NOMO-1 (cell line): ENCODE data around the gene NELL1.
A peak's percentile ranks its signal among the peaks of the same experiment; 100 is the strongest.

Experiments used
- DNase-seq, 2 experiments: peaks; one replicate each; lab custom pipeline; 2025; ENCODE audit not compliant: unreplicated experiment in 2 of 2; lab: John Stamatoyannopoulos, UW

Gene NELL1

DNA sequence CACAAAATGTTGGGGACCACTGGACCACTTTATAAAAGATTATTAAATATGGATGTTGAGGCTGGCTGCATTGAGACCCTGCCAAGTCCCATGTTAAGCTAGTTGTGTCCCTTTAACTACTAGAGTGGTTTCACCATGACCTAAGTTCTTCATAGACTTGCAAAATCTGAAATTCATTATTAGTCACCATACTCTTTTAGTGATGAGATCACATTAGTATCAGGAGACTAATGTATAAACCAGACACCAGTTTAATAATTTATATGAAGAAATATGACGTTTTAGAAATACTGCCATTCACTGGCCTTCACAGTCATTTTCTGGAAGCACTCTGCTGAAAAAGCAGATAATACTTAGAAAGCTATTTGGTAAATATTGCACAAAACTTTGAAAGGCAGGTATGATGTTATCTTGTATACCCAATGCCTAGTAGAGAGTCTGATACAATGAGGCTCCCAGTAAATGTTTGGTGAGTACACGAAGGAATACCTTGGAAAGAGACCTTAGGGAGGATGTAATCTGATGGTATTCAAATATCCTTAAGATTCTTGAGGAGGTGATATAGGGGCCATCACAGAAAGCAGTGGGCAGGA, 795.3 kb downstream of the NELL1 start:
- DNase-seq, result no peak

DNA sequence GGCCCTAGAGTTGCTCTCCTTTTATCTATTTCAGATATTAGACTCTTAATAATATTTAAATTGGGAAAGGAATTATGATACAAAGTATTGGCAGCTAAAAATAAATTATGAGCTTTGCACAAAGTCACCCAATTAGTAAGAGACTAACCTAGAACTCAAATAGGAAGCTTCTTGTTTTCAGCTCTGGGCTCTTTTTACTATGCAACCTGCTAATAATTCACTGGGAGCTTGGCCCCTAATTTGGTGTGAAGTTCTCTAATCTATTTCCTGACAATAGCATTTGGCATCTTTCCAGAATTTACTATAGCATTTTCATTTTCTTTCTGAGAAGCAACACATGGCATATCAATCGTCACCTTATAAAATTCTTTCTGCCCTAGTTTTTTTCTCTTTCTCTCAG, 795.8 kb downstream of the NELL1 start:
- DNase-seq, result no peak

DNA sequence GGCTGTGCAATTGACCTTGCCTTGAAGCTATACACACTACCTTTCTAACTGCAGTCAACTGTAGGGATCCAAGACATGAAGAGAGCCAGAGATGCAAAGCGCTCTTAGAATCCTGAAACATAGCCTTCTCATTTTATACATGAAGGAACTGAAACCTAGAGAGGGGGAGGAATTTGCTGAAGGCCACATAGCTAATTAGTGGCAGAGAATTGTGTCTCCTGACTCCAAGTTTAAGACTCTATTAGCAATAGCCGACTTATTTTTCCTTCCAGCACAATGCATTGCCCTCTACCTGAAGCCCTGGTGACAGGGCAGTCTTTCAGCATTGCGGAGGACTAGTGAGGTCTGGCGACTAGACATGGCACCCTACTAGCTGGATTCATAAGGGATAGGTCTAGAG, 796.5 kb downstream of the NELL1 start:
- peak in 1 of 2 experiments; percentile 1 for DNase-seq

DNA sequence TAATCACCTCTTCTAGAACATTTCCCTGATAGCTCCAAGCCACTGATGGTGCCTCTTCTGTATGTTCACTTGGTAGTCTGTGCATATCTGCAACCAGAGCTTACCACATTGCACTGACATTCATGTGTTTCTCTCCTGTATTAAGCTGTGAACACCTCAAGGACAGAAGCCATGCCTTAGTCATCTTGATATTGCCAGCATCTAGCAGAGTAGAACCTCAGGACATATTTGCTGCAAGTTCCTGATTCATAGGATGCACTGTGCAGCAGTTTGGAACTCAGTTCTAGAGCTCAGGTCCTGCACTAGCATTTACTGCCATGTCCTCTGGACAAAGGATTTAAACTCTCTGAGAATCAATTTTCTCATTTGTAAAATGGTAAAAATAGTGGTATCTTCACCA, 801.1 kb downstream of the NELL1 start:
- DNase-seq, result no peak

DNA sequence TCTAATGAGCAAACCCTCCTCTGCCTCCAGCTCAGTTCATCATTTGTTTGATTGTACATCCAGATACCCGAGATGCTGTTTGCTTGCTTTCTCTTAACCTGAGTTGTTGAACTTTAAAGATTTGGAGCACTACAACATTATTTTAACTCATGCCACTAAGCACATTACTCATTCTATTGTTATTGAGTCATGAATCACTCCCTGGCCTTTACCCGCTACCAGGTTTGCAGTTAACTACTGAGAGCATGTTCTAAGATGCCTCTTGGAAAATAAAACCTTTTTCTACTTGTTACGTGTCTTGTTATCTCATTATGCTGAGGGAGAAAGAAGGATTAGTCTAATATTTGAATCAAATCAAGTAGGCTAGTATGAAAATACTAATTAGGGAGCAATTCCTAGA, 802.9 kb downstream of the NELL1 start:
- no peak for DNase-seq

DNA sequence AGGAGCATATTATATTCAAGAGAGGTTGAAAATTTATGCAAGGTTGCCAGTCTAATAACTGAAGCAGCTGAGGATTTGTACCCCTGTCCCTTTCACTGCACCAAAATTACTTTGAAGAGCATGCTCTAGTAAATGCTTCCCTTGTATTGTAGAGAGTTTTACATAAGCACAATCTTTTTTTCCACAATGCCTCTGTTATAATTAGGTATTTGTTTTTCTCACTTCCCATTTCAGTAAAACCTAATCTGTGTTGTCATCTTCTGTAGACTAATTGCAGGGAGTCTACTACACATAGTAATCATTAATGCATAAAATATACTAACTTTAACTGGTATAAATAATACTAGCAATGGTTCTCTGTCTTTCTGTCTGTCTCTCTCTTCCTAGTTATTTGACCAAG, 805.1 kb downstream of the NELL1 start:
- DNase-seq, result no peak

DNA sequence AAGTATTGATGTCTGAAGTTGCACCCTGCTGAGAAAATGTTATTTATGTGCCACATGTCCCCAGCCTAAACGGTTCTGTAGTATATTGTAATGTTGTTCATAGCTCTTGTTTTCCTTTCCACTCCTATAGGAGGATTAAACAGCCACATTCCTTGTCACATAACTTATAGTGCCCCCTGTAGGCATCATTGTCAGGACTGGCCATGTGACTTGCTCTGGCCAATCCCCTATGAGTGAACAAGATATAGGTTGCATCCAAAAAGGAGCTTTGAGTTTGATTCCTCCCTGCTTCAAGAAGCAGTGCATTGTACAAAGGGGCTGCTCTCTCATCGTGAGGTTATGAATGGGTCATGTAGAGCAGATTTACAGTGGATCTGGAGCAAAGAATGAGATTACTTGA, 805.9 kb downstream of the NELL1 start:
- DNase-seq, result no peak

DNA sequence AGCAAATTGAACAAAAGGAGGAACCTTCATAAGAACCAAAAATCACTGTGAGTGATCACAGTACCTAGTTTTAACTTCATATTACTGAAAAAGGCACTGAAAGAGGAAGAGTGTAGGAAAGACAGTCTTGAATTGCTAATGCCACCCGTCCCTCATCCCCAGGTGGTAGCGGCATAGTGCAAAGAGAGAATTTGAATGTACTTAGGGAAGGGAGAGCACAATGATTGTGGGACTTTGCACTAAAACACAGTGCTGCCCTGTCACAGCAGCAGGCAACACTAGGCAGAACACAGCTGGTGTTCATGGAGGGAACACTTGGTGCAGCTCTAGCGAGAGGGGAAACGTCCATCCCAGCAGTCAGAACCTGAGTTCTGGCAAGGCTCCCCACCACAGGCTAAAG, 807.2 kb downstream of the NELL1 start:
- no peak for DNase-seq

DNA sequence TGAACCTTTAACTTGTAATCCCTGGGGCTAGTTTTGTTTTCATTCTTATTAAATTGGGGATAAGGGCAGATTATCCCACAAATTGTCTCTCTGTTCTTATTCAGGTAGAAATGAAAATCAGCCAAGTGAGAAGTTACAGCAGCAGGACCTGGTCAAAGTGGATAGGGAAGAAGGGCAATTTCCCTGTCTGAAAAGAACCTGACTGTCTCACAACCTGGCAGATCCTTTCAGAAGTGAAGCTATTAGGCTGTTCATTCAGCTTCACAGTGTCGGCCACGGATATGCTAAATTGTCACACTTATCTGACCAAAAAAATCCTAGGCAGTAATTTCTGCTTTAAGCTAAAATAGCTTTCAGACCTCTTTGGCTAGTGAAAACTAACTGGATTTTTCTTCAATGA, 810.9 kb downstream of the NELL1 start:
- no peak for DNase-seq

DNA sequence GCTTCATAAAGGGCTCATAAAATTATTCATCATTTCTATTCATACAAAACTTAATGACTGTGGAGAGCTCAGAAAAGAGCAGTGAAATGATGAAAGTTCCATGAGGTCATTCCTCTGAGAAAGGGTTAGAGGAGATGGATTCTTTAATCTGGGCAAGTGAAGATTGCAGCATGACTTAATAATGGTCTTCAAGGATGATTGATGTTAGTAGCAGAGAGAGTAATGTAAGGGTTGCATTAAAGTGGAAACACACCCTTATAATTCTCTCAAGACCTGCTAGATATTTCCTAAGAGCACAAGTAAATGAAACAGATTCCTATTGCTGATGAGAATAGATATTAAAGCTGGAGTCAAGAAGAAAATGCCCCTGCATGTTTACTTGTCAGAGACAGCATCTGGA, 811.9 kb downstream of the NELL1 start:
- DNase-seq, result no peak

DNA sequence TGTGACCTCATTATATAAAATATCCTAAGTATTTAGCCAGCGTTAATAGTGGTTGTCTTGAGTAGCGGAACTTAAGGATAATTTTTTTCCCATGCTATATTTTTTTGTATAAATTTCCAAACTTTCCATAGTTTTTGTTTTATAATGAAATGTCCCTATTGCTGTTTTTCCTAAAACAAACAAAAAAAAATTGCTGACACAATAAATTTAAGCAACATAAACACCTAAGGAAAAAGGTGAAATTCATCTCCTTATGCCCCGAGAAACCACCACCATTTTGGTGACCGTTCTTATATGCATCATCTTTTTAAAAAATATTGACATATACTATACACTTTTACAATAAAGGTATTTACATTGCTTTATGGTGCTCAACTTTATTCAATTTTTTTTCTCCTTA, 814.7 kb downstream of the NELL1 start:
- no peak for DNase-seq

DNA sequence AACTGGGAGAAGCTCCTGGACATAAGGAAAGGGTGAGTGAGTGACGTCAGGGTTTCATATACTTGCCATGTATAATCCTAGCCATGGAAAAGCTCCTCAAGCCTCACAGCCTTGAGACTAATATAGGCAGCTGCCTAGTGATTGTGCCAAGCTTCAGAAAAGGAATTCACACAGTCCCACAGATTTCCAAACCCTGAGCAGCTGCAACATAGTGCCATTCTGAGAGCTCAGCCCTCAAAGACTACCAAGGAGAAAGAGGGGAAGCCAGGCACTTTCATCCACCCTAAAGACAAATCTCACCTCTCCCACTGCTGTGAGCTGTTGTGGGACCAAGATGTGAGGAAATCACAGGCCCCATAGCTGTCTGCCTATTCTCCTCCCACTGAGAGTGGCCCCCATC, 815.6 kb downstream of the NELL1 start:
- DNase-seq, result no peak

DNA sequence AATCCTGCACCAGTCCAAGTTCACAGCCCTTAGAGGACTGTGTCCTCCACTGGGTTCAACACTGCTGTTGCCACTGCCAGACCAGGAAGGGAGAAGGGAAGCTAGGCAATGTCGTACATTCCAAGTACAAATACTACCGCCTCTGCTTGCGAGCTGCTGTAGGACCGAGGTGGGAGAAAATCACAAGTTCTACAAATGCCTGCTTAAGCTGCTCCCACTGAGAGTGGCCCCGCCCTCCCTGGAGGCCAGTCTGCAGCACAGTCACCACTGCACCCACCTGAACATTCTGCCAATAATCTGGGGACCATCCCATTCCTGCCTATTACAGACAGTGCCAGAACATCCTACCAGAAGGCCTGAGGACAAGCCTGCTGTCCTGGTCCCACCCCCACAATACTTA, 816.0 kb downstream of the NELL1 start:
- no peak for DNase-seq

DNA sequence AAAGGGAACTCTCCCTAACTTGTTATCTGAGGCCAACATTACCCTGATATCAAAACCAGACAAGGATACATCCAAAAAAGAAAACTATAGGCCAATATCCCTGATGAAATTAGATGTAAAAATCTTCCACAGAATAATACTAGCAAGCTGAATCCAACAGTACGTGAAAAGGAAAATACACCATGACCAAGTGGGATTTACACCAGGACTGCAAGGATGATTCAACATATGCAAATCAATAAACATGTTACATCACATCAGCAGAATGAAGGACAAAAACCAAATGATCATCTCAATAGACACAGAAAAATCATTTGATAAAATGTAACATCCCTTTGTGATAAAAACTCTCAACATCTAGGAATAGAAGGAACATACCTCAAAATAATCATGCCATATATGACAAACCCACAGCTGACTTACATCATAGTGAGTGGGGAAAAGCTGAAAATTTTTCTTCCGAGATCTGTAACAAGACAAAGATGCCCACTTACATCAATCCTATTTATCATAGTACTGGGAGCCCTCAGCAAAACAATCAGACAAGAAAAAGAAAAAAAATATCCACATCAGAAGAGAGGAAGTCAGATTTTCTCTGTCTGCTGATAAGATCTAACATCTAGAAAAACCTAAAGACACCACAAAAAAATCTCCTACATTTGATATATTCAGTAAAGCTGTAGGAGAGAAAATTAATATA, 820.2 kb downstream of the NELL1 start:
- no peak for DNase-seq

DNA sequence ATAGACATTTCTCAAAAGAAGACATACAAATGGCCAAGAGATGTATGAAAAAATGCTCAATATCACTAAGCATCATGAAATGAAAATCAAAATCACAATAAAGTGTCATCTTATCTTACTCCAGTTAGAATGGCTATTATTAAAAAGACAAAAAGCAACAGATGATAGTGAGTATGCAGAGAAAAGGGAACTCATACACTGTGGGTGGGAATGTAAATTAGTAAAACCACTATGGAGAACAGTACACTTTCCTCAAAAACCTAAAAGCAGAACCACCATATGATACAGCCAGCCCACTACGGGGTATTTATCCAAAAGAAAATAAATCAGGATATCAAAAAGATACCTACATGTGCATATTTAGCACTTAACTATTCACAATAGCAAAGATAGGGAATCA, 823.5 kb downstream of the NELL1 start:
- DNase-seq, result no peak

DNA sequence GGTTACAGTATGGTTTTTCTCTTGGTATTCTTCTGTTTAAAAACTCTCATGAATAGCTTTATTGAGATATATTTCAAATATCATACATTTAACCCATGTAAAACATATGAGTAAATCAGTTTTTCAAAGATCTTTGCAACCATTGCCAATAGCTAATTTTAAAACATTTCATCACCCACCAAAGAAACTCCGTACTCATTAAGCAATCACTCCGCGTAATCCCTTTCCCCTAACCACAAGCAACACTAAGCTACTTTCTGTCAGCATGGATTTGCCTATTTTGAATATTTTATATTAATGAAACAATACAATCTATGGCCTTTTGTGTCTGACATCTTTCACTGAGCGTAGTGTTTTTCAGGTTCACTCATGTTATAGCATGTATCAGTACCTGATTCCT, 825.6 kb downstream of the NELL1 start:
- no peak for DNase-seq

DNA sequence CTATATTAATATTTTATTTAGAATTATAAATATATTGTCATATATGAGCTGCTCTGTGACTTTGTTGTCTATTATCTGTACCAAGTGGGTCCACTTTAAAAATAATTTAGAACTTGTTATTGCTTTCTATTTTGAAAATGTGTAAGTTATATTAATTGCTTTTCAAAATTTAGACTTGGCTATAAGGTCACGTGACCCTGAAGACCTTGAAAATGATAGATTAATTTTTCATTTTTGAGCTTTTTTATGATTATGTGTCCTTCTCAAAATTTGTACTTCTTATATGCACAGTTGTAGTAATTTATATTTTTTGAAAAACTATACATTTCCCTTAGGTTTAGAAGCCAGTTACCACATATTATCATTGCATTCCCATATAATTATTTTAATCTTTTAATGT, 826.5 kb downstream of the NELL1 start:
- DNase-seq, result no peak

DNA sequence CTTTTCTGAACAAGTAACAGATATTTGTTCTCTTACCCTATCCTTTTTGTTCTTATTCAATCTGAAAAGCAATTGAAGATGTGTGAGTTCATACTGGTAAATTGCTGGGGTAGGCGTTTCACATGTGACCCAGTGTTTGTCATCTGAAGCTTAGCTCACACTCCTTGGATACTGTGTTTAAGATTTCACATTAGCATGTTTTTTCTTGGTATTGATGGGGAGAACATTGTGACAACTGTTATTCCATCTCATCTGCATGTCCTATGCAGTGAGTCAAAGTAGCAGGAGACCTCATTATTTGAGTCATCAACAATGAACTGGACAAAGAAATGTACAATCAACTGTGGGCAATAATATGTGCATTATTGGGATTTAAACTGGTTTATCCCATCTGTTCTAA, 831.9 kb downstream of the NELL1 start:
- no peak for DNase-seq

DNA sequence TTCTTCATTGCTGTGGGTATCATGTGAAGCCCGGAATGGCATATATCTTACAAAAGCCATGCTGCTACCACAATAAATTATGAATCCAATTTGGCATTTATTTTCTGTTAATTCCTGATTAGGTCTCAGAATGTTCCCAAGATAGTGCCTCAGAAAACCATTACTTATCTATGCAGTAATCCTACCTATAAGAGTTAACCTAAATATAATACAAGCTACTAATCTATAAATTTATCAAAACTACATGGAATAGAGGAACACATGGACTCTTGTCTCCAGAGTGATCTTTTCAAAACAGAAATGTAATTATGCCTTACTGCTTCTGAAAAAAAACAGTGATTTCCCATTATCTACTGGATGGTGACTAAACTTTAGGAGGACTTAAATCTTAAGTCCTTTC, 835.7 kb downstream of the NELL1 start:
- no peak for DNase-seq

DNA sequence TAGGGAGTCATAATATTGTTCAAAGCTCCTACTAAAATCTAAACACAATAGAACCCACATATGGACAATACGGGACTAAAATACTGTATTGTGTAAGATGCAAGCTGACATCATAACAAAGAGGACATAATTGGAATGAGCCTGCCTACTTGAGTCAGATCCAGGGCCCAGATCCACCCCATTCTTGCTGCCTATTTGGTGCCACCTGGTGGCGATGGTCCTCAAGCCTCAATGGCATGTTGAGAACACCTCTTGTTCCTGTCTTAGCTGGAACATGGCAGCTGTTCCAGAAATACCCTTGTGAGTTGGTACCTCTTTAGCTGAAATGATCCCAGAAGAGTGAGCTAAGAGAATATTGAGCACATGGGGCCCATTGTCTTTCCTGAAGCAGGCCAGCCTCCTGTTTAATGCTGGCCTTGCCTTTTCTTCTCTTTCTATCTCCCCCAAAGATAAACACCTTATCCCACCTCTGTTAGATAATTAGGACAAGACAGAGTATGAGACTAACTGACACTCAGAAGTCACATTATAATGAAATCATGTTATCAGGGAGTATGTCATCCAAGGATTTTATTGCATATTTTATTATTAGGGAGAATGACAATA, 842.6 kb downstream of the NELL1 start:
- peak; percentile 16 to 31 for DNase-seq

DNA sequence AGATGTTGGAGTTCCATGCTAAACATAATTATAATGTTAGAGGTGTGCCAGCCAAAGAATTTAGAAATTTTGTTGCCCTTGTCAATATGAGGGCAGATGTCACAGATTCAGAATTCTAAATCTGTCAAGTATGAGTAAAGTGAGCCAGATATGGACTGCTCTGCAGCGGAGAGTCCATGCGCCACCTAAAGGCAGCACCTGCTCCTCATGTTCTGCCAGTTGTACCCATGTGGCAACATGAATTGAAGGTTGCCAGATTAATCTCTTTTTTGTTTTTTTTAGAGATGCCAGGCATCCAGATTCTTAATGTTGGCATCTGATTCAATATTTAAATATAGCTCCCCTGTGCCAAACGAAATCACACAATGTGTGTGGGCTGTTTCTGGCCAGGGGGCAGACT, 844.9 kb downstream of the NELL1 start:
- DNase-seq, result no peak

DNA sequence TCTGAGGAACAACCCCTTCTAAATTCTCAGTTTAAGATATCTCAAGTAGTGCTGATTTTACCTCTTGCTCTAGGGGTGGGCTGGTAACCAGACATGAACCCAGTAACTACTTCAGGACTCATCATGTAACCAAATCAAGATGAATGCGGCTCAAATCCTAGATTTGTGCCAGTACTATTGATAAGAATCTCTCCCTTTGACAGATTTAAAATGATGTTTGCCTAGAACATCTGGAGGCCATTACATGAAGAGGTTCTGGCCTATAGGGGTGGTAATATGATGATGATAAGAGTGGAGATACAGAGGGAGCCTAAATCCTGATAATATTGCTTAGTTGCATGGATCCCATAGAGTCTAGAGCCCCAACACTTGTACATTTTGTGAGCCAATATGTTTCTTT, 850.9 kb downstream of the NELL1 start:
- DNase-seq, result no peak

DNA sequence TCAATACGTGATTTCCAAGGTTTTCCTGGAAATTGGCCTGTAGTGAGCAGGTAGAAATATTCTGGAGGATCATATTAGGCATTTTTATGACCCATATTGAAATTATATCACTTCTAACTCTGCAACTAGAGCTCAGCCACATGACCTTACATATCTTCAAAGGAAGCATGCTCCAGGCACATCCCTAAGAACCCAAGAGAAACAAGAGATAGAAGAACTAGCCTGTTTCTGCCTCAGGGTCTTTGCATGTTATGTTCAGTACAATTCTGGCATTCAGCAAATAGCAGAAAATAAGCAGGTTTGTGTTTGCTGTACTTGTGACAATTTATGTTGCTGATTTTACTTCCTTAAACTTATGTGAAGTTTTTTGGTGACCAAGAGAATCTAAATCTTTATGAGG, 859.8 kb downstream of the NELL1 start:
- DNase-seq, result no peak
